AG09319 (cell line): ENCODE data around the gene TRPV6.
A peak's percentile ranks its signal among the peaks of the same experiment; 100 is the strongest.

Experiments
- DNase-seq: peaks from one replicate; pipeline ENCODE4 v3.0.0-alpha.2; 2010; ENCODE audit warnings: low read depth; ENCODE audit errors: extremely low read depth
- CTCF ChIP-seq: IDR thresholded peaks from 2 replicates; pipeline ENCODE4 v1.5.1; 2011; ENCODE audit warnings: low read depth, mild to moderate bottlenecking, inconsistent platforms, low read length, moderate library complexity

The TRPV6 gene

GRCh38 chr7:142867398-142868187, 18.0 kb downstream of the TRPV6 start:
- TF ChIP-seq CTCF, result no peak
- DNase-seq, result no peak

GRCh38 chr7:142867097-142867378, 18.5 kb downstream of the TRPV6 start:
- no peak for DNase-seq
- no peak for TF ChIP-seq CTCF

DNA sequence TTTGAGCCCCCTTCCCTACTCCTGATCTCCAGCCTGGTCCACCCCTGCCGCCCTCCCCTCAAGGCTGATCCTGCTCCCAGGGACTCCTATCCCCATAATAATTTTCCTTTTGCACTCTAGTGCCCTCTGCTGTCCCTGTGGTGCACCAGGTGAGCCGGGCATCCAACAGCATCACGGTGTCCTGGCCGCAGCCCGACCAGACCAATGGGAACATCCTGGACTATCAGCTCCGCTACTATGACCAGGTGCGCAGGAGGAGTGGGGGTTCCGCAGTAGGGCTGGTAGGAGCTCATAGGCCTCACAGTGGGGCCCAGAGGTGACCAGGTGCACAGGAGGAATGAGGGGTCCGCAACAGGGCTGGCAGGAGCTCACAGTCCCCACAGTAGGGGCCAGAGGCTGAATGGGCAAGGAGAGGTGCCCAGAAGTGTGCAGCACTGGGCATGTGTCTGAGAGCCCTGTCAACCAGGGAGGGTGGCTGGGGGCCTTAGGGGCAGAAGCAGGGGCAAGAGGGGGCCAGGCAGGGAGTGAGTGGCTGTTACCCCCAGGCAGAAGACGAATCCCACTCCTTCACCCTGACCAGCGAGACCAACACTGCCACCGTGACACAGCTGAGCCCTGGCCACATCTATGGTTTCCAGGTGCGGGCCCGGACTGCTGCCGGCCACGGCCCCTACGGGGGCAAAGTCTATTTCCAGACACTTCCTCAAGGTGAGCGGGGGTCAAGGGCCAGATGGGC, 19.0 kb downstream of the TRPV6 start:
- TF ChIP-seq CTCF, result peak; percentile 55

DNA sequence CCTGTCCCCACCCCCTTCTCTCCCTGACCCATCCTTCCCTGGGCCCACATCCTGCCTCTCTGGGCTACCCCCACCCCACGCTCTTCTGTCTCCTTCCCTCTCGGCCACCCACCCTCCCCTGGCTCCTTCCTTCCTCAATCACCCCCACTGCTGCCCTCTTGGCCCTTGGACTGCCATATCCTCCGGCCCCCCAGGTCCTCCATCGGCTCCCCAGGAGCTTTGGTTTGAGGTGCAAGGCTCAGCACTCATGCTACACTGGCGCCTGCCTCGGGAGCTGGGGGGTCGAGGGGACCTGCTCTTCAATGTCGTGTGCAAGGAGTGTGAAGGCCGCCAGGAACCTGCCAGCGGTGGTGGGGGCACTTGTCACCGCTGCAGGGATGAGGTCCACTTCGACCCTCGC, 19.8 kb downstream of the TRPV6 start:
- no peak for TF ChIP-seq CTCF
- no peak for DNase-seq

More for the DNA sequence above, 19.0 kb downstream of the TRPV6 start:
- DNase-seq, result no peak

- DNase-seq, result no peak
- no peak for TF ChIP-seq CTCF
Observed at GRCh38 chr7:142864980-142865747, 20.4 kb downstream of the TRPV6 start.

GRCh38 chr7:142863891-142864685, 21.5 kb downstream of the TRPV6 start:
- TF ChIP-seq CTCF, result no peak
- no peak for DNase-seq
